ENCODE data around the gene IGSF3.

The IGSF3 gene

GRCh38 chr1:116686723-116687352 is 19.3 kb upstream of the IGSF3 start:
- no peaks in the 10 kb centered on the region for H3K4me1 ChIP-seq (ENCODE audit: low read depth, poor library complexity, severe bottlenecking)
- TF ChIP-seq CTCF (conservative IDR thresholded peaks at IDR 0.05; ENCODE audit: low read depth, low read length) = no peak
- H3K27ac ChIP-seq = no peak overlapping the region
- H3K9ac ChIP-seq = no peak overlapping the region
- no peak overlapping the region for H3K4me2 ChIP-seq
- H4K20me1 ChIP-seq (ENCODE audit: insufficient read depth) = no peaks in the 10 kb centered on the region
- H3K79me2 ChIP-seq (ENCODE audit: insufficient read depth, low read depth) = no peaks in the 10 kb centered on the region
- no peaks in the 10 kb centered on the region for H3K27me3 ChIP-seq (ENCODE audit: insufficient read depth, low read depth)
- H3K4me3 ChIP-seq (IDR thresholded peaks at IDR 0.05; ENCODE audit: insufficient read depth, low read depth, low read length) = no peak overlapping the region
- H3K36me3 ChIP-seq (ENCODE audit: insufficient read depth) = no peaks in the 10 kb centered on the region
- H2AFZ ChIP-seq (ENCODE audit: low read depth) = no peak overlapping the region

GRCh38 chr1:116686175-116686574 is 18.6 kb upstream of the IGSF3 start:
- Histone ChIP-seq H3K4me1 (ENCODE audit: low read depth, poor library complexity, severe bottlenecking) (no peaks in the 10 kb centered on the region), H3K79me2 (ENCODE audit: insufficient read depth, low read depth) (no peaks in the 10 kb centered on the region), H3K4me3 (IDR thresholded peaks at IDR 0.05; ENCODE audit: insufficient read depth, low read depth, low read length) (no peak overlapping the region), H3K27ac (no peak overlapping the region), H3K36me3 (ENCODE audit: insufficient read depth) (no peaks in the 10 kb centered on the region), H3K9ac (no peak overlapping the region), H3K4me2 (no peak overlapping the region), H4K20me1 (ENCODE audit: insufficient read depth) (no peaks in the 10 kb centered on the region), H3K27me3 (ENCODE audit: insufficient read depth, low read depth) (no peaks in the 10 kb centered on the region), H2AFZ (ENCODE audit: low read depth) (no peak overlapping the region)
- TF ChIP-seq CTCF (conservative IDR thresholded peaks at IDR 0.05; ENCODE audit: low read depth, low read length) = no peak

- Histone ChIP-seq H3K4me3 (IDR thresholded peaks at IDR 0.05; ENCODE audit: insufficient read depth, low read depth, low read length) (no peak overlapping the region), H3K9ac (no peak overlapping the region), H3K79me2 (ENCODE audit: insufficient read depth, low read depth) (no peaks in the 10 kb centered on the region), H4K20me1 (ENCODE audit: insufficient read depth) (no peaks in the 10 kb centered on the region), H3K27ac (no peak overlapping the region), H3K4me1 (ENCODE audit: low read depth, poor library complexity, severe bottlenecking) (no peaks in the 10 kb centered on the region), H2AFZ (ENCODE audit: low read depth) (no peak overlapping the region), H3K4me2 (no peak overlapping the region), H3K36me3 (ENCODE audit: insufficient read depth) (no peaks in the 10 kb centered on the region), H3K27me3 (ENCODE audit: insufficient read depth, low read depth) (no peaks in the 10 kb centered on the region)
- no peak for TF ChIP-seq CTCF (conservative IDR thresholded peaks at IDR 0.05; ENCODE audit: low read depth, low read length)
These were observed 17.0 kb upstream of the IGSF3 start for GRCh38 chr1:116684575-116684974.

- H3K79me2 ChIP-seq (ENCODE audit: insufficient read depth, low read depth) = no peaks in the 10 kb centered on the region
These were observed 15.2 kb upstream of the IGSF3 start for GRCh38 chr1:116682641-116683221.

More at GRCh38 chr1:116682641-116683221, 15.2 kb upstream of the IGSF3 start:
- H3K4me1 ChIP-seq (ENCODE audit: low read depth, poor library complexity, severe bottlenecking) = no peaks in the 10 kb centered on the region
- no peaks in the 10 kb centered on the region for H4K20me1 ChIP-seq (ENCODE audit: insufficient read depth)
- H3K27ac ChIP-seq = no peak overlapping the region
- H3K36me3 ChIP-seq (ENCODE audit: insufficient read depth) = no peaks in the 10 kb centered on the region
- no peak overlapping the region for H2AFZ ChIP-seq (ENCODE audit: low read depth)
- H3K27me3 ChIP-seq (ENCODE audit: insufficient read depth, low read depth) = no peaks in the 10 kb centered on the region
- H3K9ac ChIP-seq = no peak overlapping the region
- no peak overlapping the region for H3K4me2 ChIP-seq
- TF ChIP-seq CTCF (conservative IDR thresholded peaks at IDR 0.05; ENCODE audit: low read depth, low read length) = no peak
- no peak overlapping the region for H3K4me3 ChIP-seq (IDR thresholded peaks at IDR 0.05; ENCODE audit: insufficient read depth, low read depth, low read length)

Data from KMS-11 (cell line).